ENCODE results near the gene NOS2.
"Not testable (repeated sequence)": the region's sequence is repeated elsewhere in the genome, so short reads cannot be mapped to it uniquely, and the experiment has no call there.

- TF ChIP-seq CTCF, POLR2A, EP300 (IDR thresholded peaks at IDR 0.05): not testable (repeated sequence)
Measured at GRCh38 chr17:27752831-27753619, 47.3 kb downstream of the NOS2 start.

Data from ovary (tissue), 3 donors.